Right lobe of liver (tissue), 4 donors: ENCODE results near the gene LILRB1.

Experiments
- CTCF ChIP-seq, 4 donors: fragments of 200-600 bp in 3 of 4; fragments of 450-650 bp in 1 of 4; IDR thresholded peaks; one replicate each; pipeline versions ENCODE4 v1.5.1 to v1.8.0; 2016 to 2022; ENCODE audit warnings: antibody characterized with exemption in 4 of 4, mild to moderate bottlenecking in 2 of 4
- POLR2A ChIP-seq: fragments of 450-650 bp; IDR thresholded peaks from one replicate; pipeline ENCODE4 v1.6.1; 2017; ENCODE audit warnings: antibody characterized with exemption, mild to moderate bottlenecking
- donor health status: DM: no; HTN: no; CAD: no.
- donor health status: DM: no; HTN: no; CAD: no.
- donor health status: DM: no; HTN: yes; CAD: no.

- TF ChIP-seq CTCF (IDR thresholded peaks at IDR 0.05) (no peak), POLR2A (no peak)
Measured at GRCh38 chr19:54661846-54662481, 31.7 kb downstream of the LILRB1 start.
